ENCODE measurements around the gene C20orf202.

GRCh38 chr20:1190847-1191246 lies 12.4 kb upstream of the C20orf202 start:
- TF ChIP-seq EZH2 (IDR thresholded peaks at IDR 0.05): no peak
- TF ChIP-seq RAD21 (IDR thresholded peaks at IDR 0.05; ENCODE audit: low read depth): no peak
- TF ChIP-seq CTCF (IDR thresholded peaks at IDR 0.05 in 2 of 3, conservative IDR thresholded peaks at IDR 0.05 in 1 of 3; ENCODE audit: borderline replicate concordance in 1 of 3, insufficient read depth in 1 of 3, low read depth in 2 of 3, low read length in 2 of 3): no peak
- TF ChIP-seq TCF7L2 (IDR thresholded peaks at IDR 0.05; ENCODE audit: borderline replicate concordance, extremely low read depth, insufficient read depth, insufficient read length): no peak

All from HCT116 (cell line).